B cell (primary cell): ENCODE data around the gene DIABLO. TPM values are rescaled to one million over a fixed set of nuclear protein-coding genes. Genes with fewer than 3 reads are reported as not detected.

Source experiments
- ATAC-seq: fragments of 200-7000 bp; cut with Tn5 transposase; one replicate; pipeline ENCODE4 v1.10.0; 2021; ENCODE audit warnings: low read depth, mild to moderate bottlenecking, moderate number of reproducible peaks, moderate library complexity
- CTCF ChIA-PET: fragments of 350-600 bp; sonication (Branson Sonifier 250); formaldehyde crosslinking; loops from one replicate; lab custom pipeline; 2021; ENCODE audit warnings: antibody characterized with exemption, inconsistent platforms; lab: Charles Lee
- POLR2A ChIA-PET: fragments of 350-600 bp; sonication (Branson Sonifier 250); formaldehyde crosslinking; loops from one replicate; lab custom pipeline; 2021; ENCODE audit warnings: antibody characterized with exemption; lab: Charles Lee
- DNase-seq: peaks from one replicate; pipeline ENCODE4 v3.0.0; 2013
- H2AFZ ChIP-seq: 2 replicates; pipeline ENCODE4 v1.6.1; 2012; ENCODE audit warnings: mild to moderate bottlenecking, low read depth, low read length; ENCODE audit not compliant: insufficient read depth, poor library complexity, severe bottlenecking
- H3K27ac ChIP-seq, 2 donors: 1 replicate in 1 of 2; 2 replicates in 1 of 2; pipeline ENCODE4 v1.5.1; 2012 to 2013; ENCODE audit warnings: low read length in 2 of 2, mild to moderate bottlenecking in 2 of 2, moderate library complexity in 1 of 2
- H3K27me3 ChIP-seq, 4 experiments: fragments of 200-600 bp in 1 of 4; sonication (generic) in 1 of 4; replicated peaks in 1 of 4; 1 replicate in 2 of 4; 2 replicates in 2 of 4; pipeline versions ENCODE4 v1.6.1 to v1.7.0; 2013 to 2016; ENCODE audit warnings: low read length in 3 of 4, mild to moderate bottlenecking in 2 of 4, mixed read lengths in 1 of 4, moderate library complexity in 1 of 4; ENCODE audit not compliant: insufficient read depth in 4 of 4, control insufficient read depth in 3 of 4; ENCODE audit errors: control extremely low read depth in 1 of 4
- H3K36me3 ChIP-seq, 2 experiments: replicated peaks in 1 of 2; 1 replicate in 1 of 2; 2 replicates in 1 of 2; pipeline versions ENCODE4 v1.6.1 to v1.7.1; 2013; ENCODE audit warnings: low read length in 1 of 2; ENCODE audit not compliant: insufficient read depth in 2 of 2, control insufficient read depth in 1 of 2; ENCODE audit errors: control extremely low read depth in 1 of 2, extremely low read depth in 1 of 2
- H3K4me1 ChIP-seq, 2 donors: fragments of 200-600 bp in 1 of 2; sonication (generic) in 1 of 2; 1 replicate in 1 of 2; 2 replicates in 1 of 2; pipeline versions ENCODE4 v1.5.1 to v1.6.1; 2013 to 2017; ENCODE audit warnings: low read length in 2 of 2; ENCODE audit not compliant: control insufficient read depth in 2 of 2, insufficient read depth in 2 of 2
- H3K4me2 ChIP-seq: replicated peaks from 2 replicates; pipeline ENCODE3; 2012; ENCODE audit warnings: mild to moderate bottlenecking, low read depth, low read length; ENCODE audit not compliant: poor library complexity, severe bottlenecking
- H3K4me3 ChIP-seq, 5 experiments: fragments of 200-600 bp in 1 of 5; sonication (generic) in 1 of 5; 1 replicate in 3 of 5; 2 replicates in 2 of 5; pipeline versions ENCODE4 v1.5.1 to v1.7.0; 2011 to 2016; ENCODE audit warnings: low read length in 4 of 5, mild to moderate bottlenecking in 4 of 5, low read depth in 2 of 5, control low read depth in 1 of 5, moderate library complexity in 1 of 5; ENCODE audit not compliant: insufficient read depth in 1 of 5; ENCODE audit errors: control extremely low read depth in 1 of 5, extremely low read depth in 1 of 5
- H3K79me2 ChIP-seq: fragments of 200-600 bp; sonication (generic); one replicate; pipeline ENCODE4 v1.6.0; 2016; ENCODE audit warnings: low read length; ENCODE audit not compliant: control insufficient read depth, insufficient read depth
- H3K9ac ChIP-seq: fragments of 200-600 bp; sonication (generic); 2 replicates; pipeline ENCODE4 v1.6.1; 2017; ENCODE audit warnings: mild to moderate bottlenecking, low read length, moderate library complexity
- H3K9me3 ChIP-seq, 3 donors: one replicate each; pipeline versions ENCODE4 v1.6.1 to v1.7.1; 2013; ENCODE audit warnings: low read length in 2 of 3; ENCODE audit not compliant: control insufficient read depth in 2 of 3, insufficient read depth in 1 of 3; ENCODE audit errors: control extremely low read depth in 1 of 3
- H4K20me1 ChIP-seq: 2 replicates; pipeline ENCODE4 v1.6.0; 2012; ENCODE audit warnings: mild to moderate bottlenecking, low read length; ENCODE audit not compliant: insufficient read depth, control insufficient read depth, poor library complexity, severe bottlenecking
- H3K27ac Mint-ChIP-seq: one replicate; pipeline ENCODE4 v1.8.0; 2021; ENCODE audit warnings: mixed read lengths
- H3K27me3 Mint-ChIP-seq: one replicate; pipeline ENCODE4 v1.8.0; 2021; ENCODE audit warnings: mixed read lengths
- H3K4me1 Mint-ChIP-seq: one replicate; pipeline ENCODE4 v1.8.0; 2021; ENCODE audit warnings: mixed read lengths
- H3K4me3 Mint-ChIP-seq: one replicate; pipeline ENCODE4 v1.8.0; 2021; ENCODE audit warnings: mixed read lengths
- H3K9me3 Mint-ChIP-seq: one replicate; pipeline ENCODE4 v1.8.0; 2022; ENCODE audit warnings: mixed read lengths; ENCODE audit not compliant: insufficient read depth
- CTCF ChIP-seq: fragments of 200-600 bp; IDR thresholded peaks from one replicate; pipeline ENCODE4 v1.8.0; 2022; ENCODE audit warnings: antibody characterized with exemption, mild to moderate bottlenecking
- EZH2 ChIP-seq: IDR thresholded peaks from 2 replicates; pipeline ENCODE4 v1.6.1; 2012; ENCODE audit warnings: borderline replicate concordance, low read depth, mild to moderate bottlenecking, moderate library complexity, low read length; ENCODE audit not compliant: insufficient read depth, poor library complexity, severe bottlenecking
- WGBS: methylation state at CpG from one replicate; pipeline ENCODE4 v1.1.5; 2013; ENCODE audit warnings: missing lambda C conversion rate; ENCODE audit not compliant: insufficient coverage; 5-methylcytosine and 5-hydroxymethylcytosine counted together
- intact Hi-C: fragments of 100-400 bp; cut with micrococcal nuclease; formaldehyde crosslinking; loops from one replicate; pipeline ENCODE4 v1.10.0; 2022
- polyA plus RNA-seq: library from polyadenylated mRNA; depleted of rRNA; stranded (reverse); fragments of >200 nt; gene quantifications from 2 replicates; pipeline ENCODE4 v1.2.3, GENCODE V29; 2012
- total RNA-seq, 2 donors: library from RNA; stranded (reverse); fragments of 120-200 nt in 1 of 2; gene quantifications; 1 replicate in 1 of 2; 2 replicates in 1 of 2; pipeline versions ENCODE4 v1.2.3 to v1.2.4, GENCODE V29; 2013 to 2022

Gene DIABLO
- total and polyA plus RNA-seq, 2 donors (not counting 1 experiment from before 2014, with no cell fraction given), result 36.8 to 44.6 TPM

GRCh38 chr12:122174155-122174845 is 51.6 kb downstream of the DIABLO start, which contains the start of gene IL31:
TSS of gene IL31 (minus strand) at chr12:122174221. CDS start at chr12:122174172, 49 bp downstream.
- TF ChIP-seq EZH2 (no peak), CTCF (no peak)
- Histone ChIP-seq H3K4me1 (no peaks in the 10 kb centered on the region), H4K20me1 (no peaks in the 10 kb centered on the region), H3K9me3 (no peaks in the 10 kb centered on the region), H2AFZ (no peak within 1 kb of the TSS), H3K4me2 (no peak within 1 kb of the TSS), H3K27ac (no peak within 1 kb of the TSS), H3K9ac (no peak within 1 kb of the TSS), H3K27me3 (no peaks in the 10 kb centered on the region), H3K4me3 (no peak within 1 kb of the TSS), H3K36me3 (no peaks in the 10 kb centered on the region), H3K79me2 (no peaks in the 10 kb centered on the region)
- POLR2A ChIA-PET, result no interaction called here
- Mint-ChIP-seq H3K4me3 (no peak within 1 kb of the TSS), H3K9me3 (no peaks in the 10 kb centered on the region), H3K27ac (no peak within 1 kb of the TSS), H3K4me1 (no peaks in the 10 kb centered on the region), H3K27me3 (peaks cover 14% of the 10 kb centered on the region)
- 89% methylated on average over 14 of the region's 17 CpGs for WGBS
- ATAC-seq (no peak), DNase-seq (no peak)
- intact Hi-C loops, result no loop called here
- CTCF ChIA-PET, result no interaction called here

GRCh38 chr12:122172262-122172939 is 53.5 kb downstream of the DIABLO start:
- no peaks in the 10 kb centered on the region for H3K9me3 Mint-ChIP-seq
- H3K27ac Mint-ChIP-seq, result no peak overlapping the region
- Histone ChIP-seq H3K4me1 (no peaks in the 10 kb centered on the region), H3K4me3 (no peak overlapping the region), H3K79me2 (no peaks in the 10 kb centered on the region), H3K36me3 (no peaks in the 10 kb centered on the region), H4K20me1 (no peaks in the 10 kb centered on the region), H3K9me3 (no peaks in the 10 kb centered on the region), H3K27me3 (no peaks in the 10 kb centered on the region), H3K4me2 (no peak overlapping the region), H3K9ac (no peak overlapping the region), H3K27ac (no peak overlapping the region), H2AFZ (no peak overlapping the region)
- TF ChIP-seq EZH2, result no peak
- no peak for TF ChIP-seq CTCF
- H3K4me1 Mint-ChIP-seq, result no peaks in the 10 kb centered on the region
- WGBS, result 94% methylated on average over 10 of the region's 17 CpGs
- peaks cover 13% of the 10 kb centered on the region for H3K27me3 Mint-ChIP-seq
- ATAC-seq (no peak), DNase-seq (no peak)
- ChIA-PET CTCF (interaction anchor here (0.8 kb wide), 1 partner anchor 19 kb away, joined by 3 read pairs; no protein-coding TSS in a partner anchor), POLR2A (no interaction called here)
- no peak overlapping the region for H3K4me3 Mint-ChIP-seq
- intact Hi-C loops, result no loop called here
